Fibroblast of lung (primary cell): Measurements from ENCODE around the gene AP3S1.

ENCODE experiments used
- EZH2 ChIP-seq: IDR thresholded peaks from 2 replicates; pipeline ENCODE4 v1.5.1; 2012; ENCODE audit warnings: low read length, control low read depth, mild to moderate bottlenecking; ENCODE audit errors: missing control alignments
- TF ChIP-seq, protein P1 (sequence below), 2 donors: IDR thresholded peaks in 1 of 2; conservative IDR thresholded peaks in 1 of 2; 1 replicate in 1 of 2; 2 replicates in 1 of 2; pipeline ENCODE4 v1.5.1; 2011 to 2012; ENCODE audit warnings: low read length in 2 of 2, control low read depth in 1 of 2, inconsistent platforms in 1 of 2, low read depth in 1 of 2, mild to moderate bottlenecking in 1 of 2

- TF ChIP-seq, protein P1, sequence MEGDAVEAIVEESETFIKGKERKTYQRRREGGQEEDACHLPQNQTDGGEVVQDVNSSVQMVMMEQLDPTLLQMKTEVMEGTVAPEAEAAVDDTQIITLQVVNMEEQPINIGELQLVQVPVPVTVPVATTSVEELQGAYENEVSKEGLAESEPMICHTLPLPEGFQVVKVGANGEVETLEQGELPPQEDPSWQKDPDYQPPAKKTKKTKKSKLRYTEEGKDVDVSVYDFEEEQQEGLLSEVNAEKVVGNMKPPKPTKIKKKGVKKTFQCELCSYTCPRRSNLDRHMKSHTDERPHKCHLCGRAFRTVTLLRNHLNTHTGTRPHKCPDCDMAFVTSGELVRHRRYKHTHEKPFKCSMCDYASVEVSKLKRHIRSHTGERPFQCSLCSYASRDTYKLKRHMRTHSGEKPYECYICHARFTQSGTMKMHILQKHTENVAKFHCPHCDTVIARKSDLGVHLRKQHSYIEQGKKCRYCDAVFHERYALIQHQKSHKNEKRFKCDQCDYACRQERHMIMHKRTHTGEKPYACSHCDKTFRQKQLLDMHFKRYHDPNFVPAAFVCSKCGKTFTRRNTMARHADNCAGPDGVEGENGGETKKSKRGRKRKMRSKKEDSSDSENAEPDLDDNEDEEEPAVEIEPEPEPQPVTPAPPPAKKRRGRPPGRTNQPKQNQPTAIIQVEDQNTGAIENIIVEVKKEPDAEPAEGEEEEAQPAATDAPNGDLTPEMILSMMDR (conservative IDR thresholded peaks at IDR 0.05 in 1 of 2, IDR thresholded peaks at IDR 0.05 in 1 of 2; ENCODE audit: low read depth in 1 of 2, low read length in 2 of 2) = no peak
- TF ChIP-seq EZH2 = no peak
Observed at GRCh38 chr5:115820846-115821245, 20.9 kb upstream of the AP3S1 start.
